ENCODE results near the gene VPS25. TPM values are rescaled to one million over a fixed set of nuclear protein-coding genes. Genes with fewer than 3 reads are reported as not detected.

VPS25 gene
- total and polyA plus RNA-seq, 11 donors = 32.7 to 88.4 (median 37.9) TPM

DNA sequence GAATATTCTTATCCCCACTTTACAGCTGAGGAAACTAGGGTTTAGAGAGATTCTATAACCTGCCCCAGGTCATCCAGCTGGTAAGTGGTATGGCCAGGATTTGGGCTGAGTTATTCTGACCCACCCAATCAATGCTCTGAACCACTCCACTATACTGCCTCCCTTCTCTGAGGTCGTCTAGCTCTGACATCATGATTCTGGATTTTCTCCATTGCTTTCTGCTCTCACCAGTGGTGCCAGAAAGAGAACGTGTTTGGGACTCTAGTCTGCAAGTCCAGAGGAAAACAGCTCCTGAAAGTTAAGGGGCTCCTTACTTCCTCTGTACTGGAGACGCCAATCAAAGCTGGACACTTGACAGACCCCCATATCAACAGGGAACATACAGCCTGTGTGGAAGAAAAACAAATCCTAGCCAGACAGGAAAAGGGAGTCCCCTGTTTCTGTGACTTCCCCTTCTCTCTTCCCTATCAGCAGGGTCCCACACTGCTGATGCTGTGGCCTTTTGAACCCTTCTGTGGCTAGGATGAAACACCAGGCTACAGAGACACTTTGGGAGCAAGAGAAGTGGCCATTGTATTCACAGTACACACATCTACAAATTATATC, 22.4 kb upstream of the VPS25 start:
- peak overlapping the region in 8 of 12 donors; percentile 51 to 84 (median 62) for H3K27ac ChIP-seq
- intact Hi-C loops (cut with DNase I) = no loop called here

DNA sequence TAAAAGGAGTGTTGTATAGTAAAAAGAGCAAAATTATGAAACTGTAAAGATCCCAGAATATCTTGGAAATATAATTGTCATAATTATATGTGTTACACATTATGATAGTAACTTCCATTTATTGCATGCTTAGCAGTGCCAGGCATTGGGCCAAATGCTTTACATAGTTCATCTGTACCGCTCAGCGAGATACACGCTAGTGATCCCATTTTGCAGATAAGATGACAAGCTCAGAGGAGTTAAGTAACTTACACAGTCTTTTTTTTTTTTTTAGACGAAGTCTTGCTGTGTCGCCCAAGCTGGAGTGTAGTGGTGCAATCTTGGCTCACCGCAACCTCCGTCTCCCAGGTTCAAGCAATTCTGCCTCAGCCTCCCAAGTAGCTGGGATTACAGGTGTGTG, 21.6 kb upstream of the VPS25 start:
- Histone ChIP-seq H3K4me3 (no peak overlapping the region), H3K27me3 (peaks cover 0 to 3% (median 0%) of the 10 kb centered on the region in 9 donors), H3K36me3 (no peaks in the 10 kb centered on the region), H3K4me1 (peaks cover 7 to 45% (median 34%) of the 10 kb centered on the region in 12 donors), H3K9me3 (no peaks in the 10 kb centered on the region), H3K27ac (peak overlapping the region in 2 of 12 donors; percentile 66 to 84)
- TF ChIP-seq, protein P1, sequence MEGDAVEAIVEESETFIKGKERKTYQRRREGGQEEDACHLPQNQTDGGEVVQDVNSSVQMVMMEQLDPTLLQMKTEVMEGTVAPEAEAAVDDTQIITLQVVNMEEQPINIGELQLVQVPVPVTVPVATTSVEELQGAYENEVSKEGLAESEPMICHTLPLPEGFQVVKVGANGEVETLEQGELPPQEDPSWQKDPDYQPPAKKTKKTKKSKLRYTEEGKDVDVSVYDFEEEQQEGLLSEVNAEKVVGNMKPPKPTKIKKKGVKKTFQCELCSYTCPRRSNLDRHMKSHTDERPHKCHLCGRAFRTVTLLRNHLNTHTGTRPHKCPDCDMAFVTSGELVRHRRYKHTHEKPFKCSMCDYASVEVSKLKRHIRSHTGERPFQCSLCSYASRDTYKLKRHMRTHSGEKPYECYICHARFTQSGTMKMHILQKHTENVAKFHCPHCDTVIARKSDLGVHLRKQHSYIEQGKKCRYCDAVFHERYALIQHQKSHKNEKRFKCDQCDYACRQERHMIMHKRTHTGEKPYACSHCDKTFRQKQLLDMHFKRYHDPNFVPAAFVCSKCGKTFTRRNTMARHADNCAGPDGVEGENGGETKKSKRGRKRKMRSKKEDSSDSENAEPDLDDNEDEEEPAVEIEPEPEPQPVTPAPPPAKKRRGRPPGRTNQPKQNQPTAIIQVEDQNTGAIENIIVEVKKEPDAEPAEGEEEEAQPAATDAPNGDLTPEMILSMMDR (IDR thresholded peaks at IDR 0.05) = no peak
- TF ChIP-seq POLR2A (IDR thresholded peaks at IDR 0.05) = no peak
- no peak for DNase-seq
- intact Hi-C loops (cut with DNase I) = no loop called here
- ATAC-seq = no peak
- WGBS, 4 donors = 42 to 53% (median 50%) methylated on average over 7 of the region's 7 CpGs

More for the DNA sequence above, 22.4 kb upstream of the VPS25 start:
- Histone ChIP-seq H3K36me3 (no peaks in the 10 kb centered on the region), H3K4me1 (peaks cover 7 to 45% (median 34%) of the 10 kb centered on the region in 12 donors), H3K9me3 (no peaks in the 10 kb centered on the region), H3K27me3 (peaks cover 0 to 3% (median 0%) of the 10 kb centered on the region in 9 donors), H3K4me3 (no peak overlapping the region)
- ATAC-seq (peak; percentile 10 to 60 (median 33)), DNase-seq (no peak)
- 32 to 46% (median 34%) methylated on average over 3 of the region's 3 CpGs for WGBS, 4 donors
- TF ChIP-seq POLR2A (IDR thresholded peaks at IDR 0.05) = no peak
- TF ChIP-seq, protein P1 (IDR thresholded peaks at IDR 0.05) = no peak

DNA sequence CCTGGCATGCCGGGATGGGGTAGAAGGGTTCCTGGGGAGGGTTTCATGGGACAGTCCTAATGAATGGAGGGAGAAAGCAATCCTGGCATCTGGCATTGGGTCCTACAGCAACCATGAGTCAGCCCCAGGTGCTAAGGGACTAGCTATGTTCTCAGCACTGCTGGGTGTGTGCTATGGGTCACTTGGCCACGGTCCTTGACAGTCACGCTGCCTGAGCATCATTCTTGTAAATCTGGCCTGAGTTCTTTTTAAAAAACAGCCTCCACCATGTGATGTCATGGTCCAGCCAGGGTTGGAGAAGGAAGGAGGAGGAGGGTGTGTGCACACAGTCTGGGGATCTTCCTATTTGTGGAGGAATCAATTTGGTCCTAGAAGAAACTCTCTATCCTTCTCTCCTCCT, 18.5 kb upstream of the VPS25 start:
- Histone ChIP-seq H3K27ac (peak overlapping the region in 4 of 12 donors; percentile 3 to 43 (median 14)), H3K36me3 (no peaks in the 10 kb centered on the region), H3K4me3 (no peak overlapping the region), H3K9me3 (no peaks in the 10 kb centered on the region), H3K4me1 (peaks cover 0 to 31% (median 19%) of the 10 kb centered on the region in 12 donors), H3K27me3 (peaks cover 0 to 7% (median 0%) of the 10 kb centered on the region in 9 donors)
- 69 to 79% (median 72%) methylated on average over 3 of the region's 3 CpGs for WGBS, 4 donors
- TF ChIP-seq, protein P1 (IDR thresholded peaks at IDR 0.05) = no peak
- TF ChIP-seq POLR2A (IDR thresholded peaks at IDR 0.05) = no peak
- intact Hi-C loops (cut with DNase I) = loop anchor here in 1 of 10 donors (5.0 kb wide), 1 partner anchor 172 kb away; no protein-coding TSS in a partner anchor
- peak in 4 of 5 donors; percentile 23 to 78 (median 52) for DNase-seq
- peak; percentile 74 to 89 (median 82) for ATAC-seq

DNA sequence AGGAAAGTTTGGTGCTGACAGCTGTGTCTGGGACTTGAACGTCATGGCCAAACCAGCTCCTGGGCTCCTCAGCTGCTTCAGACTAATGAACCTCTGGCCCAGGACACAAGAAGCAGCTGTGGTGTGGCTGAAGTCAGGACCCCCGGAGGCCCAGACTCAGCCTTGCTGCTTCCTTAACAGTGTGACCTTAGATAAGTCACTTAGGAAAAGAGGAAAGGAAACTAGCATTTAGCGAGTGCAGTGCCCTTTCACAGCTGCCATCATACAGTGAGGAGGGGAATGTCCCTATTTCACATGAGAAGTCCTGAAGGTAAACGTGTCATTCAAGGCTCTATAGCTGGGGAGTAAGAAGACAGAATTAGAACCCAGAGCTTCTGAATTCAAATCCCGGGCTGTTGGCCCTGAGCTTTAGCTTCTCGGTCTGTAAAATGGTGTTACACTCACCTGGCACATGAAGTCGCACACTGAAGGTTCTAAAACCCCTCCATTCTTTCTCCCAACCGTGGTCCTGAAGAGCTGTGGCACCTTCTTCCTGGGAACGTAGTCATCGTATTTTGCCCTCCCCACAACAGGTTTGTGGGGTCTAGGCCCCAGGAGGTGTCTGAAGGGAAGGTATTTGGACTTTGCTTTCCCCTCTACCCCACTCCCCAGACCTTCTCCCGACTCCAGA, 13.1 kb upstream of the VPS25 start:
- peaks cover 3 to 41% (median 16%) of the 10 kb centered on the region in 12 donors for H3K4me1 ChIP-seq
- H3K36me3 ChIP-seq = no peaks in the 10 kb centered on the region
- peak in 1 of 5 donors; percentile 42 for DNase-seq
- intact Hi-C loops (cut with DNase I) = loop anchor here in 6 of 10 donors (5.0 to 10.0 kb wide), 6 partner anchors 38 to 185 kb away; partner anchors contain the start of genes PSMC3IP (in 3 of the 6), RETREG3 (in 1 of the 6) and TUBG1 (in 1 of the 6)
- H3K27me3 ChIP-seq = peaks cover 0 to 27% (median 2%) of the 10 kb centered on the region in 9 donors
- no peaks in the 10 kb centered on the region for H3K9me3 ChIP-seq
- peak overlapping the region in 11 of 12 donors; percentile 44 to 92 (median 74) for H3K4me3 ChIP-seq
- 40 to 44% (median 42%) methylated on average over 10 to 11 of the region's 11 CpGs for WGBS, 4 donors
- TF ChIP-seq, protein P1 (IDR thresholded peaks at IDR 0.05) = no peak
- no peak for TF ChIP-seq POLR2A (IDR thresholded peaks at IDR 0.05)
- peak in 2 of 4 donors; percentile 19 to 20 for ATAC-seq
- H3K27ac ChIP-seq = peak overlapping the region in 11 of 12 donors; percentile 78 to 98 (median 90)

Measured in heart left ventricle (tissue), 16 donors.